H9 (cell line): ENCODE data around the gene DEFB128. TPM values are rescaled to one million over a fixed set of nuclear protein-coding genes. Genes with fewer than 3 reads are reported as not detected.

Experiments used
- DNase-seq: peaks from one replicate; pipeline ENCODE4 v3.0.0-alpha.2; 2017
- H2AFZ ChIP-seq: one replicate; pipeline ENCODE4 v1.6.1; 2013; ENCODE audit warnings: mild to moderate bottlenecking, low read length, control low read depth, moderate library complexity
- H2AK5ac ChIP-seq: 2 replicates; pipeline ENCODE4 v1.6.1; 2013; ENCODE audit warnings: low read length, control low read depth, mixed read lengths; ENCODE audit not compliant: insufficient read length
- H2BK120ac ChIP-seq: one replicate; pipeline ENCODE4 v1.6.1; 2013; ENCODE audit warnings: low read depth, mild to moderate bottlenecking, low read length, control low read depth, inconsistent platforms; ENCODE audit not compliant: poor library complexity, severe bottlenecking
- H2BK12ac ChIP-seq: 2 replicates; pipeline ENCODE4 v1.6.1; 2013; ENCODE audit warnings: low read length, control low read depth, mixed read lengths, low read depth; ENCODE audit not compliant: insufficient read length
- H2BK15ac ChIP-seq: 2 replicates; pipeline ENCODE4 v1.6.1; 2013; ENCODE audit warnings: low read depth, low read length, control low read depth
- H2BK20ac ChIP-seq: one replicate; pipeline ENCODE4 v1.6.1; 2013; ENCODE audit warnings: low read depth, mild to moderate bottlenecking, low read length, control low read depth, inconsistent platforms; ENCODE audit not compliant: poor library complexity, severe bottlenecking
- H2BK5ac ChIP-seq: 2 replicates; pipeline ENCODE4 v1.6.1; 2013; ENCODE audit warnings: low read length, control low read depth, mixed read lengths; ENCODE audit not compliant: insufficient read length
- H3K14ac ChIP-seq: 2 replicates; pipeline ENCODE4 v1.6.1; 2013; ENCODE audit warnings: low read length, control low read depth; ENCODE audit not compliant: insufficient read depth
- H3K18ac ChIP-seq: 2 replicates; pipeline ENCODE4 v1.6.1; 2013; ENCODE audit warnings: low read depth, mild to moderate bottlenecking, mixed read lengths, low read length, control low read depth; ENCODE audit not compliant: insufficient read length
- H3K23ac ChIP-seq: 2 replicates; pipeline ENCODE4 v1.6.1; 2013; ENCODE audit warnings: low read length, control low read depth, mixed read lengths, low read depth; ENCODE audit not compliant: insufficient read length
- H3K23me2 ChIP-seq: 2 replicates; pipeline ENCODE4 v1.6.1; 2013; ENCODE audit warnings: low read depth, mild to moderate bottlenecking, mixed read lengths, low read length, control low read depth; ENCODE audit not compliant: insufficient read length, poor library complexity, severe bottlenecking
- H3K27ac ChIP-seq: 2 replicates; pipeline ENCODE4 v1.5.1; 2013; ENCODE audit warnings: low read length, control low read depth, mixed read lengths, low read depth; ENCODE audit not compliant: insufficient read length
- H3K27me3 ChIP-seq: 2 replicates; pipeline ENCODE4 v1.6.1; 2013; ENCODE audit warnings: low read length, control low read depth, inconsistent platforms; ENCODE audit not compliant: insufficient read depth
- H3K4ac ChIP-seq: 2 replicates; pipeline ENCODE4 v1.6.1; 2013; ENCODE audit warnings: low read depth, mild to moderate bottlenecking, control low read depth, inconsistent platforms, low read length, moderate library complexity
- H3K4me1 ChIP-seq: 2 replicates; pipeline ENCODE4 v1.6.1; 2013; ENCODE audit warnings: low read length, control low read depth, inconsistent platforms; ENCODE audit not compliant: insufficient read depth
- H3K4me2 ChIP-seq: 2 replicates; pipeline ENCODE4 v1.6.1; 2013; ENCODE audit warnings: low read length, control low read depth, mixed read lengths; ENCODE audit not compliant: insufficient read length, insufficient read depth
- H3K56ac ChIP-seq: 2 replicates; pipeline ENCODE4 v1.6.1; 2013; ENCODE audit warnings: low read depth, mild to moderate bottlenecking, mixed read lengths, low read length, control low read depth; ENCODE audit not compliant: insufficient read length
- H3K79me1 ChIP-seq: 2 replicates; pipeline ENCODE4 v1.6.1; 2013; ENCODE audit warnings: low read depth, mild to moderate bottlenecking, moderate library complexity, low read length, control low read depth, inconsistent platforms; ENCODE audit not compliant: insufficient read depth, poor library complexity, severe bottlenecking
- H3K79me2 ChIP-seq: 2 replicates; pipeline ENCODE4 v1.6.1; 2013; ENCODE audit warnings: low read length, control low read depth, inconsistent platforms; ENCODE audit not compliant: insufficient read depth
- H3K9ac ChIP-seq: 2 replicates; pipeline ENCODE4 v1.6.1; 2013; ENCODE audit warnings: low read length, control low read depth, mixed read lengths; ENCODE audit not compliant: insufficient read length; ENCODE audit errors: extremely low read depth
- H3K9me3 ChIP-seq: one replicate; pipeline ENCODE4 v1.6.1; 2013; ENCODE audit warnings: low read depth, low read length, inconsistent platforms; ENCODE audit not compliant: control insufficient read depth
- H3T11ph ChIP-seq: one replicate; pipeline ENCODE4 v1.6.1; 2013; ENCODE audit warnings: mild to moderate bottlenecking, low read length, control low read depth, inconsistent platforms
- H4K20me1 ChIP-seq: one replicate; pipeline ENCODE4 v1.6.1; 2013; ENCODE audit not compliant: control insufficient read depth, insufficient read length, insufficient read depth
- H4K5ac ChIP-seq: 2 replicates; pipeline ENCODE4 v1.6.1; 2013; ENCODE audit warnings: low read depth, mild to moderate bottlenecking, mixed read lengths, low read length, control low read depth; ENCODE audit not compliant: insufficient read length
- H4K8ac ChIP-seq: replicated peaks from 2 replicates; pipeline ENCODE4 v1.6.1; 2013; ENCODE audit warnings: low read length, control low read depth, mixed read lengths, low read depth; ENCODE audit not compliant: insufficient read length
- H4K91ac ChIP-seq: 2 replicates; pipeline ENCODE4 v1.6.1; 2013; ENCODE audit warnings: low read depth, mild to moderate bottlenecking, moderate library complexity, mixed read lengths, low read length, control low read depth; ENCODE audit not compliant: insufficient read length
- H3K27ac Mint-ChIP-seq, 3 experiments: 2 replicates in 2 of 3; 3 replicates in 1 of 3; pipeline ENCODE4 v1.8.0; 2020 to 2021; ENCODE audit warnings: mixed read lengths in 3 of 3, mild to moderate bottlenecking in 1 of 3, moderate library complexity in 1 of 3
- H3K27me3 Mint-ChIP-seq: 2 replicates; pipeline ENCODE4 v1.8.0; 2021; ENCODE audit warnings: low read depth, mild to moderate bottlenecking, moderate library complexity, mixed read lengths
- H3K36me3 Mint-ChIP-seq, 3 experiments: 2 replicates in 2 of 3; 3 replicates in 1 of 3; pipeline ENCODE4 v1.8.0; 2020 to 2021; ENCODE audit warnings: low read depth in 3 of 3, mixed read lengths in 3 of 3; ENCODE audit not compliant: insufficient read depth in 1 of 3
- H3K4me1 Mint-ChIP-seq, 2 experiments: 2 replicates each; pipeline ENCODE4 v1.8.0; 2020; ENCODE audit warnings: mixed read lengths in 2 of 2
- H3K4me3 Mint-ChIP-seq, 2 experiments: 2 replicates in 1 of 2; 3 replicates in 1 of 2; pipeline ENCODE4 v1.8.0; 2020 to 2021; ENCODE audit warnings: mild to moderate bottlenecking in 2 of 2, mixed read lengths in 2 of 2, moderate library complexity in 1 of 2
- H3K9me3 Mint-ChIP-seq, 2 experiments: 2 replicates in 1 of 2; 3 replicates in 1 of 2; pipeline ENCODE4 v1.8.0; 2020; ENCODE audit warnings: mild to moderate bottlenecking in 2 of 2, mixed read lengths in 2 of 2, moderate library complexity in 1 of 2
- WGBS: extraction: QIAGEN DNeasy Blood & Tissue Kit; methylation state at CpG from one replicate; pipeline ENCODE4 v1.1.7; 2013; ENCODE audit warnings: missing lambda C conversion rate, low lambda C conversion rate, mixed read lengths; ENCODE audit not compliant: insufficient read length; ENCODE audit errors: extremely low coverage; 5-methylcytosine and 5-hydroxymethylcytosine counted together
- total RNA-seq: library from RNA; stranded (reverse); gene quantifications from 2 replicates; pipeline ENCODE4 v1.2.1, GENCODE V29; 2021
- TF ChIP-seq, protein P1 (sequence below): fragments of 200-600 bp; sonication (generic); conservative IDR thresholded peaks from 3 replicates; pipeline ENCODE4 v1.8.0; 2021; ENCODE audit warnings: antibody characterized with exemption, mild to moderate bottlenecking

The DEFB128 gene
- total RNA-seq, 1 experiment from 2014 or later: not detected

- no peak for DNase-seq
- no peak overlapping the region for H3K4me2 ChIP-seq
- TF ChIP-seq, protein P1, sequence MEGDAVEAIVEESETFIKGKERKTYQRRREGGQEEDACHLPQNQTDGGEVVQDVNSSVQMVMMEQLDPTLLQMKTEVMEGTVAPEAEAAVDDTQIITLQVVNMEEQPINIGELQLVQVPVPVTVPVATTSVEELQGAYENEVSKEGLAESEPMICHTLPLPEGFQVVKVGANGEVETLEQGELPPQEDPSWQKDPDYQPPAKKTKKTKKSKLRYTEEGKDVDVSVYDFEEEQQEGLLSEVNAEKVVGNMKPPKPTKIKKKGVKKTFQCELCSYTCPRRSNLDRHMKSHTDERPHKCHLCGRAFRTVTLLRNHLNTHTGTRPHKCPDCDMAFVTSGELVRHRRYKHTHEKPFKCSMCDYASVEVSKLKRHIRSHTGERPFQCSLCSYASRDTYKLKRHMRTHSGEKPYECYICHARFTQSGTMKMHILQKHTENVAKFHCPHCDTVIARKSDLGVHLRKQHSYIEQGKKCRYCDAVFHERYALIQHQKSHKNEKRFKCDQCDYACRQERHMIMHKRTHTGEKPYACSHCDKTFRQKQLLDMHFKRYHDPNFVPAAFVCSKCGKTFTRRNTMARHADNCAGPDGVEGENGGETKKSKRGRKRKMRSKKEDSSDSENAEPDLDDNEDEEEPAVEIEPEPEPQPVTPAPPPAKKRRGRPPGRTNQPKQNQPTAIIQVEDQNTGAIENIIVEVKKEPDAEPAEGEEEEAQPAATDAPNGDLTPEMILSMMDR: no peak
- no peak overlapping the region for H3K56ac ChIP-seq
- peaks cover 11% of the 10 kb centered on the region for H3K27me3 Mint-ChIP-seq
- no peak overlapping the region for H3K4me3 Mint-ChIP-seq
- H3K27me3 ChIP-seq: no peaks in the 10 kb centered on the region
- no peak overlapping the region for H2BK12ac ChIP-seq
- no peaks in the 10 kb centered on the region for H3K79me2 ChIP-seq
- H3K36me3 Mint-ChIP-seq: no peaks in the 10 kb centered on the region
- no peak overlapping the region for H3K23ac ChIP-seq
- H4K20me1 ChIP-seq: no peaks in the 10 kb centered on the region
- H3K23me2 ChIP-seq: no peaks in the 10 kb centered on the region
- H3K27ac Mint-ChIP-seq: no peak overlapping the region
- H2BK5ac ChIP-seq: no peak overlapping the region
- H4K8ac ChIP-seq: no peak overlapping the region
- no peak overlapping the region for H3T11ph ChIP-seq
- no CpG with 5 or more reads among the region's 2 CpGs for WGBS
- H2AK5ac ChIP-seq: no peak overlapping the region
- no peaks in the 10 kb centered on the region for H3K4me1 ChIP-seq
- no peak overlapping the region for H3K18ac ChIP-seq
- H3K14ac ChIP-seq: no peak overlapping the region
- H3K4ac ChIP-seq: no peak overlapping the region
- no peak overlapping the region for H2AFZ ChIP-seq
- peaks cover 27% of the 10 kb centered on the region for H3K9me3 ChIP-seq
- H2BK15ac ChIP-seq: no peak overlapping the region
- no peak overlapping the region for H3K9ac ChIP-seq
- no peak overlapping the region for H3K27ac ChIP-seq
- no peak overlapping the region for H4K5ac ChIP-seq
- H3K9me3 Mint-ChIP-seq: peaks cover 0 to 55% of the 10 kb centered on the region in 2 experiments; a peak in 2 of 5 replicates
- H2BK120ac ChIP-seq: no peak overlapping the region
- no peaks in the 10 kb centered on the region for H3K79me1 ChIP-seq
- H3K4me1 Mint-ChIP-seq: no peaks in the 10 kb centered on the region
- H4K91ac ChIP-seq: no peak overlapping the region
- no peak overlapping the region for H2BK20ac ChIP-seq
Observed at GRCh38 chr20:168876-169275, 20.6 kb downstream of the DEFB128 start.
